Astrocyte (in vitro differentiated cells and primary cell): ENCODE data around the gene RBM23. TPM values are rescaled to one million over a fixed set of nuclear protein-coding genes. Genes with fewer than 3 reads are reported as not detected.

Experiments used
- DNase-seq: peaks from one replicate; pipeline ENCODE4 v3.0.0-alpha.2; 2010; ENCODE audit warnings: low read depth
- FAIRE-seq: peaks from 2 replicates; lab custom pipeline; 2011; peaks lifted over from hg19 to GRCh38; lab: Jason Lieb, UNC
- H2AFZ ChIP-seq: 2 replicates; pipeline ENCODE4 v1.6.0; 2012; ENCODE audit warnings: low read depth, low read length, inconsistent platforms
- H3K27ac ChIP-seq: 2 replicates; pipeline ENCODE4 v1.5.1; 2011; ENCODE audit warnings: low read depth, low read length, inconsistent platforms
- H3K27me3 ChIP-seq: 2 replicates; pipeline ENCODE4 v1.6.0; 2011; ENCODE audit warnings: low read length, inconsistent platforms; ENCODE audit not compliant: insufficient read depth
- H3K36me3 ChIP-seq: 2 replicates; pipeline ENCODE4 v1.5.1; 2011; ENCODE audit warnings: low read length, inconsistent platforms; ENCODE audit not compliant: insufficient read depth
- H3K4me1 ChIP-seq: 2 replicates; pipeline ENCODE4 v1.5.1; 2011; ENCODE audit warnings: low read length, inconsistent platforms; ENCODE audit not compliant: insufficient read depth
- H3K4me2 ChIP-seq: 2 replicates; pipeline ENCODE4 v1.6.0; 2012; ENCODE audit warnings: low read length, inconsistent platforms
- H3K4me3 ChIP-seq: 2 replicates; pipeline ENCODE4 v1.5.1; 2011; ENCODE audit warnings: low read depth, mild to moderate bottlenecking, low read length, inconsistent platforms; ENCODE audit not compliant: insufficient read depth
- H3K79me2 ChIP-seq: 2 replicates; pipeline ENCODE4 v1.6.0; 2012; ENCODE audit warnings: mild to moderate bottlenecking, low read length, inconsistent platforms; ENCODE audit not compliant: insufficient read depth
- H3K9ac ChIP-seq: 2 replicates; pipeline ENCODE4 v1.6.0; 2012; ENCODE audit warnings: mild to moderate bottlenecking, low read length, inconsistent platforms
- H3K9me3 ChIP-seq: 2 replicates; pipeline ENCODE4 v1.5.1; 2012; ENCODE audit warnings: low read depth, mild to moderate bottlenecking, low read length, inconsistent platforms; ENCODE audit not compliant: insufficient read depth
- H4K20me1 ChIP-seq: 2 replicates; pipeline ENCODE4 v1.6.0; 2012; ENCODE audit warnings: low read length, inconsistent platforms; ENCODE audit not compliant: insufficient read depth
- H3K27ac Mint-ChIP-seq: one replicate; pipeline ENCODE4 v1.8.0; 2021; ENCODE audit warnings: mild to moderate bottlenecking, mixed read lengths; ENCODE audit not compliant: unreplicated experiment
- H3K27me3 Mint-ChIP-seq: one replicate; pipeline ENCODE4 v1.8.0; 2021; ENCODE audit warnings: low read depth, mixed read lengths; ENCODE audit not compliant: unreplicated experiment
- H3K36me3 Mint-ChIP-seq: one replicate; pipeline ENCODE4 v1.8.0; 2021; ENCODE audit warnings: low read depth, mixed read lengths; ENCODE audit not compliant: unreplicated experiment
- H3K4me1 Mint-ChIP-seq: one replicate; pipeline ENCODE4 v1.8.0; 2021; ENCODE audit warnings: low read depth, mixed read lengths; ENCODE audit not compliant: unreplicated experiment
- H3K4me3 Mint-ChIP-seq: one replicate; pipeline ENCODE4 v1.8.0; 2021; ENCODE audit warnings: mild to moderate bottlenecking, moderate library complexity, mixed read lengths; ENCODE audit not compliant: unreplicated experiment
- H3K9me3 Mint-ChIP-seq: one replicate; pipeline ENCODE4 v1.8.0; 2021; ENCODE audit warnings: mild to moderate bottlenecking, mixed read lengths; ENCODE audit not compliant: unreplicated experiment
- CTCF ChIP-seq: IDR thresholded peaks from 2 replicates; pipeline ENCODE4 v1.5.1; 2011; ENCODE audit warnings: low read depth, mild to moderate bottlenecking, inconsistent platforms, low read length, moderate library complexity; ENCODE audit not compliant: insufficient read depth
- EZH2 ChIP-seq: IDR thresholded peaks from 2 replicates; pipeline ENCODE4 v1.6.1; 2012; ENCODE audit warnings: mild to moderate bottlenecking, low read length, inconsistent platforms; ENCODE audit not compliant: insufficient read depth
- total RNA-seq: library from RNA; stranded (reverse); gene quantifications from 2 replicates; pipeline ENCODE4 v1.2.1, GENCODE V29; 2021

Gene RBM23
- total RNA-seq, 1 donor from 2014 or later = 49.3 TPM

- H3K4me3 ChIP-seq = peak overlapping the region; percentile 93
- peak overlapping the region; percentile 90 for H3K27ac ChIP-seq
- H3K27me3 ChIP-seq = no peaks in the 10 kb centered on the region
- peak overlapping the region; percentile 96 for H3K9ac ChIP-seq
- H3K79me2 ChIP-seq = peaks cover 30% of the 10 kb centered on the region
- peaks cover 5% of the 10 kb centered on the region for H3K4me1 Mint-ChIP-seq
- FAIRE-seq (no peak), DNase-seq (no peak)
- no peaks in the 10 kb centered on the region for H3K9me3 ChIP-seq
- H4K20me1 ChIP-seq = peaks cover 3% of the 10 kb centered on the region
- H3K27me3 Mint-ChIP-seq = no peaks in the 10 kb centered on the region
- no peaks in the 10 kb centered on the region for H3K9me3 Mint-ChIP-seq
- peaks cover 21% of the 10 kb centered on the region for H3K36me3 ChIP-seq
- H3K4me1 ChIP-seq = peaks cover 16% of the 10 kb centered on the region
- H3K4me3 Mint-ChIP-seq = no peak overlapping the region
- peaks cover 19% of the 10 kb centered on the region for H3K36me3 Mint-ChIP-seq
- no peak overlapping the region for H3K27ac Mint-ChIP-seq
- H2AFZ ChIP-seq = peak overlapping the region; percentile 90
- H3K4me2 ChIP-seq = peak overlapping the region; percentile 99
- TF ChIP-seq CTCF (no peak), EZH2 (no peak)
These were observed 9.5 kb upstream of the RBM23 start for GRCh38 chr14:22928237-22929103.

- Histone ChIP-seq H3K9ac (no peak overlapping the region), H3K4me2 (peak overlapping the region; percentile 23), H3K36me3 (peaks cover 35% of the 10 kb centered on the region), H3K27ac (no peak overlapping the region), H2AFZ (no peak overlapping the region), H3K79me2 (peaks cover 30% of the 10 kb centered on the region), H3K9me3 (no peaks in the 10 kb centered on the region), H3K4me3 (no peak overlapping the region), H3K27me3 (no peaks in the 10 kb centered on the region), H3K4me1 (peaks cover 16% of the 10 kb centered on the region), H4K20me1 (peaks cover 3% of the 10 kb centered on the region)
- Mint-ChIP-seq H3K27ac (no peak overlapping the region), H3K4me3 (peak overlapping the region; percentile 4), H3K9me3 (no peaks in the 10 kb centered on the region), H3K4me1 (peaks cover 15% of the 10 kb centered on the region), H3K27me3 (no peaks in the 10 kb centered on the region), H3K36me3 (peaks cover 32% of the 10 kb centered on the region)
- TF ChIP-seq EZH2 (no peak), CTCF (no peak)
- DNase-seq = peak; percentile 21
- no peak for FAIRE-seq
These were observed 7.4 kb upstream of the RBM23 start for GRCh38 chr14:22926316-22926715.

GRCh38 chr14:22925513-22925912 lies 6.6 kb upstream of the RBM23 start:
- DNase-seq (no peak), FAIRE-seq (no peak)
- Mint-ChIP-seq H3K9me3 (no peaks in the 10 kb centered on the region), H3K4me3 (no peak overlapping the region), H3K4me1 (peaks cover 17% of the 10 kb centered on the region), H3K36me3 (peaks cover 37% of the 10 kb centered on the region), H3K27me3 (no peaks in the 10 kb centered on the region), H3K27ac (no peak overlapping the region)
- Histone ChIP-seq H3K4me2 (no peak overlapping the region), H3K27me3 (no peaks in the 10 kb centered on the region), H4K20me1 (peaks cover 3% of the 10 kb centered on the region), H3K4me3 (no peak overlapping the region), H3K27ac (no peak overlapping the region), H3K9me3 (no peaks in the 10 kb centered on the region), H3K36me3 (peaks cover 41% of the 10 kb centered on the region), H2AFZ (no peak overlapping the region), H3K9ac (no peak overlapping the region), H3K4me1 (peaks cover 16% of the 10 kb centered on the region), H3K79me2 (peaks cover 30% of the 10 kb centered on the region)
- TF ChIP-seq CTCF = no peak
- TF ChIP-seq EZH2 = no peak
